Stomach (tissue), 19 donors: ENCODE data around the gene PAX5. TPM values are rescaled to one million over a fixed set of nuclear protein-coding genes. Genes with fewer than 3 reads are reported as not detected.
A peak's percentile ranks its signal among the peaks of the same experiment; 100 is the strongest.
"Not testable (repeated sequence)": the region's sequence is repeated elsewhere in the genome, so short reads cannot be mapped to it uniquely, and the experiment has no call there.

Experiments used
- DNase-seq, 2 donors: peaks; one replicate each; pipeline versions ENCODE4 v3.0.0 to v3.0.0-alpha.2; 2013 to 2019
- H3K27ac ChIP-seq, 5 donors: fragments of 200-600 bp in 4 of 5; sonication (generic) in 4 of 5; one replicate each; pipeline ENCODE4 v1.5.1; 2013 to 2019; ENCODE audit warnings: mild to moderate bottlenecking in 1 of 5, moderate library complexity in 1 of 5
- H3K27me3 ChIP-seq, 3 donors: fragments of 200-600 bp; sonication (generic); one replicate each; pipeline ENCODE4 v1.5.1; 2017 to 2019; ENCODE audit warnings: mixed run types in 1 of 3
- H3K36me3 ChIP-seq, 4 donors: fragments of 200-600 bp; sonication (generic); 1 replicate in 3 of 4; 2 replicates in 1 of 4; pipeline ENCODE4 v1.5.1; 2016 to 2019
- H3K4me1 ChIP-seq, 4 donors: fragments of 200-600 bp; sonication (generic); one replicate each; pipeline ENCODE4 v1.5.1; 2016 to 2019
- H3K4me3 ChIP-seq, 4 donors: fragments of 200-600 bp; sonication (generic) in 3 of 4; one replicate each; pipeline ENCODE4 v1.5.1; 2016 to 2019; ENCODE audit warnings: mild to moderate bottlenecking in 1 of 4
- H3K9me3 ChIP-seq, 4 donors: fragments of 200-600 bp; sonication (generic); one replicate each; pipeline ENCODE4 v1.5.1; 2016 to 2019
- EP300 ChIP-seq: sonication (generic); formaldehyde crosslinking; IDR thresholded peaks from one replicate; pipeline ENCODE4 v1.6.1; 2017; ENCODE audit warnings: antibody characterized with exemption
- POLR2AphosphoS5 ChIP-seq, 3 donors: sonication (generic); formaldehyde crosslinking; IDR thresholded peaks; one replicate each; pipeline ENCODE4 v1.6.1; 2016; ENCODE audit warnings: antibody characterized with exemption in 3 of 3
- WGBS, 5 donors: extraction: QIAGEN DNeasy Blood & Tissue Kit in 3 of 5; methylation state at CpG; one replicate each; pipeline versions ENCODE4 v1.1.5 to v1.1.7; 2013 to 2018; 5-methylcytosine and 5-hydroxymethylcytosine counted together
- intact Hi-C: fragments of 100-400 bp; cut with DNase I; formaldehyde crosslinking; loops from one replicate; pipeline ENCODE4 v1.15.1; 2023; ENCODE audit warnings: low total_unique reads
- long read RNA-seq, 10 donors: transcript quantifications; one replicate each; lab custom pipeline, GENCODE V29; 2026
- polyA plus RNA-seq, 3 donors: library from polyadenylated mRNA; stranded (reverse); fragments of 200-250 nt; gene quantifications; one replicate each; pipeline ENCODE4 v1.2.3, GENCODE V29; 2013
- total RNA-seq, 5 donors: library from RNA; depleted of rRNA; stranded (reverse); fragments of >200 nt; gene quantifications; one replicate each; pipeline versions ENCODE4 v1.1.0 to v1.2.3, GENCODE V29; 2014 to 2016
- TF ChIP-seq, protein P1 (sequence below), 7 experiments: fragments of 450-650 bp in 4 of 7; fragments of 200-600 bp in 3 of 7; sonication (generic) in 3 of 7; IDR thresholded peaks; one replicate each; pipeline ENCODE4 v1.5.1; 2016 to 2019; ENCODE audit warnings: antibody characterized with exemption in 7 of 7, control low read depth in 2 of 7, mild to moderate bottlenecking in 1 of 7
- donor health status: healthy with polysubstance abuse.
- donor health status: Bipolar disorder and iron deficiency.
- donor health status: healthy.

Gene PAX5
- 1 to 10 TPM in 1 of 5 donors, not detected in 4; 1.3 TPM for total RNA-seq
- under 1 TPM in 1 of 3 donors, not detected in 2; 0.43 TPM for polyA plus RNA-seq
- long read RNA-seq, donor 1: 0 reads
- long read RNA-seq, donor 2: 0 reads
- long read RNA-seq, donor 3: 0 reads
- long read RNA-seq, donor 4: 0 reads
- long read RNA-seq, donor 5: 0 reads
- long read RNA-seq, donor 6: 0 reads
- long read RNA-seq, donor 7: 0 reads
- long read RNA-seq, donor 8: 0 reads
- long read RNA-seq, donor 9: 0 reads
- long read RNA-seq, donor 10: 0 reads

DNA sequence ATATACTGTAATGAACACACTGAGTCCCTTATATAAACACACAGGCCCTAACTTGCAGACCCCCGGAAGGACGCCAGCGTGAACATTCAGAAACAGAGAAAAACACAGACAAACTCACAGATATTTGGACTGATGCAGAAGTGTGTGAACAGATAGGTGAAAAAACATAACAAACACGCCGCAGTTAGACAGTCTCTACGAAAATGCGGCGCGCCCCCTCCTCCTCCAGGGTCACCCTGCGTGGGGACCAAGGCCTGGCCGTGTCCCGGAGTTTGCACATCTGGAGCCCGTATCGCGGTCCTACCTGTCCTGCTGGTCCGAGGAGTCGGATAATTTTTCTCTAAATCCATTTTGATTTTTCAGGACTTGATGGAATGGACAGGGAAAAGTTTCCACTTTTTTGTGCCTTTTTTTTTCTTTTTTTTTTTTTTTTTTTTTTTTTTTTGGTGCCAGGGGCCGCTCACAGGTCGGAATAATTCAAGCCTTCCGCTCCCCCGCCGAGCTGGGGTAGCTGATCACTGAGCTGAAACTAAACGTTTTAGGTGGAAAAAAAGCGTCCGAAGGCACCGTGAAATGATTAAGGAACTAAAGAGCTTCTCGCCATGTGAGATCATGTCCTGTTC, at the start of gene PAX5:
PAX5 (minus strand) TSS at position 587 of the 623 bp plus-strand sequence; CDS start at position 350, 237 bp downstream.
- Histone ChIP-seq H3K9me3 (peaks cover 0 to 6% (median 0%) of the 10 kb centered on the region in 4 donors), H3K36me3 (no peaks in the 10 kb centered on the region), H3K27ac (peak within 1 kb of the TSS in 1 of 5 donors; percentile 35), H3K27me3 (peaks cover 52 to 100% (median 98%) of the 10 kb centered on the region in 3 donors), H3K4me1 (peaks cover 45 to 66% (median 56%) of the 10 kb centered on the region in 4 donors), H3K4me3 (peak within 1 kb of the TSS in 3 of 4 donors; percentile 11 to 42 (median 32))
- DNase-seq: no peak
- intact Hi-C loops: no loop called here
- TF ChIP-seq EP300 (no peak), POLR2AphosphoS5 (IDR thresholded peaks at IDR 0.05) (no peak)
- TF ChIP-seq, protein P1, sequence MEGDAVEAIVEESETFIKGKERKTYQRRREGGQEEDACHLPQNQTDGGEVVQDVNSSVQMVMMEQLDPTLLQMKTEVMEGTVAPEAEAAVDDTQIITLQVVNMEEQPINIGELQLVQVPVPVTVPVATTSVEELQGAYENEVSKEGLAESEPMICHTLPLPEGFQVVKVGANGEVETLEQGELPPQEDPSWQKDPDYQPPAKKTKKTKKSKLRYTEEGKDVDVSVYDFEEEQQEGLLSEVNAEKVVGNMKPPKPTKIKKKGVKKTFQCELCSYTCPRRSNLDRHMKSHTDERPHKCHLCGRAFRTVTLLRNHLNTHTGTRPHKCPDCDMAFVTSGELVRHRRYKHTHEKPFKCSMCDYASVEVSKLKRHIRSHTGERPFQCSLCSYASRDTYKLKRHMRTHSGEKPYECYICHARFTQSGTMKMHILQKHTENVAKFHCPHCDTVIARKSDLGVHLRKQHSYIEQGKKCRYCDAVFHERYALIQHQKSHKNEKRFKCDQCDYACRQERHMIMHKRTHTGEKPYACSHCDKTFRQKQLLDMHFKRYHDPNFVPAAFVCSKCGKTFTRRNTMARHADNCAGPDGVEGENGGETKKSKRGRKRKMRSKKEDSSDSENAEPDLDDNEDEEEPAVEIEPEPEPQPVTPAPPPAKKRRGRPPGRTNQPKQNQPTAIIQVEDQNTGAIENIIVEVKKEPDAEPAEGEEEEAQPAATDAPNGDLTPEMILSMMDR (IDR thresholded peaks at IDR 0.05): no peak
- WGBS, 5 donors: 13 to 18% (median 15%) methylated on average over 27 of the region's 27 CpGs

DNA sequence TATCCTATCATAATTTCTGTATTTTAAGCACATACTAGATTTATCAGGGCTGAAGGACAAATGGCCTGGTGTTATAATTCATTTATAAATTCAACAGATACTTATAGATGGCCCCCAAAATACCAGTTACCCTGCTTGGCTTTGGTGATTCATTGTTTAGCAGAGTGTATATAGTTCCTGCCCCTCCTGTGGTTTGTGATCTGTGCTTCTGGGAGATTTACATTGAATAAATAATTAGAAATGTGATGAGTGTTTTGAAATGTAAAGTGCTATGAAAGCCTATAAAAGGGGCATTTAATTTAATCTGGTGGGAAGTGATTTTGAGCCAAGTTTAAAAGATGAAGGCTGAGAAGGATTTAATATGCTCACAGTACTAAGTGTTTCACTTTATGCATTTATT, 49.6 kb upstream of the PAX5 start:
- no peak overlapping the region for H3K4me3 ChIP-seq
- H3K4me1 ChIP-seq: peaks cover 18 to 60% (median 39%) of the 10 kb centered on the region in 4 donors
- intact Hi-C loops: no loop called here
- H3K27ac ChIP-seq: no peak overlapping the region
- DNase-seq: no peak
- TF ChIP-seq EP300: no peak
- H3K9me3 ChIP-seq: no peaks in the 10 kb centered on the region
- no peaks in the 10 kb centered on the region for H3K27me3 ChIP-seq
- peaks cover 12 to 26% (median 23%) of the 10 kb centered on the region in 4 donors for H3K36me3 ChIP-seq

DNA sequence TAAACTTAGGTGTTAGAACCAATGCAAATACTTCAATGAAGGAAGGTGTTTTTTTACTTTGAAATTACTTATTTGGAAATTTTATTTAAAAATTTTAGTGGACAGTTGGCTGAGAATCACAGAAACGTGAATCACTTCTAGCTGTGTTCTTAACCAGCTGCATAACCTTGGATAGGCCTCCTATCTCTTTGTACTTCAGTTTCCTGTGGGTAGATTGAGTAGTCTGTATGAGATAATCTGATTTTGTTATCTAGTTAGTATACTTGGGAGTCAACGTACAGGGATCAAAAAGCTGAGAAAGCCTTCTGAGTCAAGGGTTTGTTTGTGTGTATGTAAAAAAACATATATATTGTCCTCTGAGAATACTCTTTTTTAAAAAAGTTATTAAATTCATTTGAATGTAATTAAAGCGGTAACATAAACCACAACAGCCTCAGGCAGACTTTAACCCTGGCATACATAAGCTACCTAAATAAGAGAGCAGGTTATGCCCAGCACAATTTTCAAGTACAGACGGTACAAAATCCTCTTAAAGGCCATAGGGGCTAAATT, 48.2 kb upstream of the PAX5 start:
- intact Hi-C loops: no loop called here
- H3K4me1 ChIP-seq: peaks cover 18 to 60% (median 39%) of the 10 kb centered on the region in 4 donors
- H3K4me3 ChIP-seq: no peak overlapping the region
- no peak overlapping the region for H3K27ac ChIP-seq
- H3K9me3 ChIP-seq: no peaks in the 10 kb centered on the region
- TF ChIP-seq, protein P1 (IDR thresholded peaks at IDR 0.05): no peak
- WGBS, 5 donors: 40 to 66% (median 55%) methylated on average over 4 of the region's 4 CpGs
- no peaks in the 10 kb centered on the region for H3K27me3 ChIP-seq
- peaks cover 8 to 14% (median 10%) of the 10 kb centered on the region in 4 donors for H3K36me3 ChIP-seq
- DNase-seq: no peak

DNA sequence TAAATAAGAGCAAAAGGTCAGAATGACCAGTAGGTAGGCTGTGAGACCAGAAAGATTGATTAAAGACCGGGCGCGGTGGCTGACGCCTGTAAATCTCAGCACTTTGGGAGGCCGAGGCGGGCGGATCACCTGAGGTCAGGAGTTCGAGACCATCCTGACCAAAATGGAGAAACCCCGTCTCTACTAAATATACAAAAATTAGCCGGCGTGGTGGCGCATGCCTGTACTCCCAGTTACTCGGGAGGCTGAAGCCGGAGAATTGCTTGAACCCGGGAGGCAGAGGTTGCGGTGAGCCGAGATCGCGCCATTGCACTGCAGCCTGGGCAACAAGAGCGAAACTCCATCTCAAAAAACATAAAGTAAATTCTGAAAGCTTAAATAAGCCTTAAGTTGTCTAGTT, 47.4 kb upstream of the PAX5 start:
- H3K27me3 ChIP-seq, intact Hi-C loops, H3K4me3 ChIP-seq, H3K27ac ChIP-seq, DNase-seq, H3K9me3 ChIP-seq, H3K36me3 ChIP-seq: not testable (repeated sequence)
- H3K4me1 ChIP-seq: peaks cover 18 to 60% (median 39%) of the 10 kb centered on the region in 4 donors
- 96 to 98% (median 98%) methylated on average over 20 of the region's 20 CpGs for WGBS, 5 donors

DNA sequence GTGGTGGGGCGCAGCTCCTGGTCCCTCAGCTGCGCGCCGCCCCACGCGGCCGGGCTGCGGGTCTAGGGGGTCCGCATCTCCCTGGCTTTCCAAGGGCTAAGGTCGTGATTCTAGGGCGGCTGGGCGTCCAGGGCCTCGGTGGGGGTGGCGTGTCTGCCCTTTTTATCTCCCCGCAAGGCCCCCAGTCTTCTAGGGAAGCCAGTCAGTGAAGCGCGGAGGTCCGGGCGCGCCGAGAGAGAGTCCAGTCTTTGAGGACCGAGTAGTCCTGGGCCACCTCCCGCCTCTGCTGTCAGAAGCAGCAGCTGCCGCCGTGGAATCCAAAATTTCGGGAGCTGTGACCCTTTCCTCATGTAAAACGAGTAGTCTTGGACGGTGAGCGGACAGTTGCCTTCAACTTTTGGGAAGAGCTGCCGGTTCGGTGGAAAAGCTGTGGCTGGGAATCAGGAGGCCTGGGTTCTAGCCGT, 46.1 kb upstream of the PAX5 start:
- H3K36me3 ChIP-seq, H3K9me3 ChIP-seq, intact Hi-C loops, H3K27me3 ChIP-seq: not testable (repeated sequence)
- H3K27ac ChIP-seq: peak overlapping the region; percentile 87 to 97 (median 92)
- peak in 1 of 2 donors; percentile 37 for DNase-seq
- 0 to 2% (median 1%) methylated on average over 16 to 32 of the region's 32 CpGs for WGBS, 5 donors
- peak overlapping the region; percentile 79 to 94 (median 86) for H3K4me3 ChIP-seq
- H3K4me1 ChIP-seq: peaks cover 18 to 54% (median 36%) of the 10 kb centered on the region in 4 donors
